ENCODE measurements around the gene RGS9.
A peak's percentile ranks its signal among the peaks of the same experiment; 100 is the strongest.

RGS9 gene

GRCh38 chr17:65219124-65219523, 82.0 kb downstream of the RGS9 start:
- DNase-seq (ENCODE audit: low spot score): no peak

GRCh38 chr17:65219707-65220106, 82.5 kb downstream of the RGS9 start:
- no peak for DNase-seq (ENCODE audit: low spot score)

- no peak for DNase-seq (ENCODE audit: low spot score)
Measured at GRCh38 chr17:65220732-65221131, 83.6 kb downstream of the RGS9 start.

GRCh38 chr17:65222214-65222738, 85.1 kb downstream of the RGS9 start:
- no peak for DNase-seq (ENCODE audit: low spot score)

- DNase-seq (ENCODE audit: low spot score): no peak
Measured at GRCh38 chr17:65225061-65225460, 87.9 kb downstream of the RGS9 start.

GRCh38 chr17:65226227-65226626, 89.1 kb downstream of the RGS9 start:
- no peak for DNase-seq (ENCODE audit: low spot score)

GRCh38 chr17:65227637-65228036, 90.5 kb downstream of the RGS9 start:
- DNase-seq (ENCODE audit: low spot score): no peak

- DNase-seq (ENCODE audit: low spot score): no peak
Measured at GRCh38 chr17:65228287-65228686, 91.1 kb downstream of the RGS9 start.

- DNase-seq (ENCODE audit: low spot score): no peak
Measured at GRCh38 chr17:65228734-65229620, 91.8 kb downstream of the RGS9 start.

GRCh38 chr17:65229621-65229995, 92.4 kb downstream of the RGS9 start:
- DNase-seq (ENCODE audit: low spot score): no peak

- no peak for DNase-seq (ENCODE audit: low spot score)
Measured at GRCh38 chr17:65230040-65230439, 92.9 kb downstream of the RGS9 start.

GRCh38 chr17:65231086-65231485, 93.9 kb downstream of the RGS9 start:
- DNase-seq (ENCODE audit: low spot score): no peak

GRCh38 chr17:65231662-65232335, 94.6 kb downstream of the RGS9 start:
- peak; percentile 79 for DNase-seq (ENCODE audit: low spot score)

GRCh38 chr17:65235284-65235683, 98.1 kb downstream of the RGS9 start:
- no peak for DNase-seq (ENCODE audit: low spot score)

- DNase-seq (ENCODE audit: low spot score): no peak
Measured at GRCh38 chr17:65236321-65236720, 99.2 kb downstream of the RGS9 start.

- no peak for DNase-seq (ENCODE audit: low spot score)
Measured at GRCh38 chr17:65243838-65244625, 106.9 kb downstream of the RGS9 start.

- DNase-seq (ENCODE audit: low spot score): no peak
Measured at GRCh38 chr17:65246252-65246651, 109.1 kb downstream of the RGS9 start.

GRCh38 chr17:65249774-65250173, 112.6 kb downstream of the RGS9 start:
- DNase-seq (ENCODE audit: low spot score): no peak

- DNase-seq (ENCODE audit: low spot score): no peak
Measured at GRCh38 chr17:65254166-65254565, 117.0 kb downstream of the RGS9 start.

- no peak for DNase-seq (ENCODE audit: low spot score)
Measured at GRCh38 chr17:65259281-65259680, 122.1 kb downstream of the RGS9 start.

GRCh38 chr17:65259696-65260485, 122.7 kb downstream of the RGS9 start:
- DNase-seq (ENCODE audit: low spot score): no peak

GRCh38 chr17:65260626-65261025, 123.5 kb downstream of the RGS9 start:
- no peak for DNase-seq (ENCODE audit: low spot score)
